SHP77 treated with DMSO at 0.1 percent for 48 hours (cell line): ENCODE data around the gene IZUMO4.

Experiments used
- DNase-seq: peaks from one replicate; lab custom pipeline; 2025; lab: John Stamatoyannopoulos, UW

Gene IZUMO4

GRCh38 chr19:2059422-2060201 lies 37.1 kb upstream of the IZUMO4 start:
- peak; percentile 25 for DNase-seq

DNA sequence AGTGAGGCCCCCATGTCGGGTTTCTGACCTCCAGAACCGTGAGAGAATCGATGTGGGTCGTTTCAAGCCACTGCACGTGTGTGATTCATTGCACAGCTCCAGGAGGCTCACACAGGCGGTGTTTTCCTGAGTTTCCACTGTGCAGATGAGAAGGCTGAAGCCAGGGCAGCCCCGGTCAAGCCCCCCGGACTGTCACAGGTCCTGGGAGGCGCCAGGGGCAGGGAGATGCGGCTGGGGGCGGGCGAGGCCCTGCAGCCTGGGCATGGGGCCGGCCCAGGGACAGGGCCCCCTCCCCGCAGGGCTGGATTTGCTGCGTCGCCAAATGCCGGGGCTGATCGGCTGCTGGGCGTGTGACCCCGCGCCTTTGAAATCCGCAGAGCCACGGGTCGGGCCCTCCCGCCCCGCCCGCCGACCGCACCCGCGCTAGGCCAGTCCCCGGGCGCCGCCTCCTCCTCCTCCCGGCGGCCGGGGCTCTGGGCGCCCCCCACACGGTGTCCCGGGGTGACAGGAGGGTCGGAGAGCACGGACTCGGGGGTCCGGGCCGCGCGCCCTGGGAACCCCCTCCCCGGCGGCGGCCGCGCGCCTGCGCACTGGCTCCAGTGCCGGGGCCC lies 35.7 kb upstream of the IZUMO4 start:
- DNase-seq, result no peak

- DNase-seq, result peak; percentile 98
Observed at GRCh38 chr19:2061495-2062388, 35.0 kb upstream of the IZUMO4 start.

DNA sequence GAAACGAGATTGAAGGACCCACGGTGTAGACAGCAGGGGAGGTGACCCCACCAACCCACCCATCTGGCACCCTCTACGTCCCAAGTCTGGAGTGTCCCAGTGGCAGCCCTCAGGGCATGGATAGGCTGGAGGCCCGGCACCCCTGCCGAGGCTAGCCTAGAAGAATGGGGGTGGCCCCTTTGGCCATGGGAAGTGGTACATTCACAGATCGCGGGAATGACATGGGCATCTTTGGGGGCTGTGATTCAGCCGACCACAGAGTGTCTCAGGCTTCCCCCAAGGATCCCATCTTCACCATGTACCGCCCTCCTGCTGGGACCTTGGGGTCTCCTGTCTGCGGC lies 34.4 kb upstream of the IZUMO4 start:
- DNase-seq, result no peak

DNA sequence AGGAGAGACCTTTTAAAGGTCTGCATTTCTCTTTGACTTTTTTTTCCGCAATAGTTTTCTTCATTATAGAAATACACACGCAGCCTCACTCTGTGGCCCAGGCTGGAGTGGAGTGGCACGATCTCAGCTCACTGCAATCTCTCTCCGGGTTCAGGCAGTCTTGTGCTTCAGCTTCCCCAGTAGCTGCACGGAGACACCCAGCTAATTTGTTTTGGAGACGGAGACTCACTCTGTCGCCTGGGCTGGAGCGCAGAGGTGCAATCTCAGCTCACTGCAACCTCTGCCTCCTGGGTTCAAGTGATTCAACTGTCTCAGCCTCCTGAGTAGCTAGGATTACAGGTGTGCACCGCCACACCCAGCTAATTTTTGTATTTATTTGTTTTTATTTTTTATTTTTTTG lies 33.9 kb upstream of the IZUMO4 start:
- DNase-seq, result no peak

DNA sequence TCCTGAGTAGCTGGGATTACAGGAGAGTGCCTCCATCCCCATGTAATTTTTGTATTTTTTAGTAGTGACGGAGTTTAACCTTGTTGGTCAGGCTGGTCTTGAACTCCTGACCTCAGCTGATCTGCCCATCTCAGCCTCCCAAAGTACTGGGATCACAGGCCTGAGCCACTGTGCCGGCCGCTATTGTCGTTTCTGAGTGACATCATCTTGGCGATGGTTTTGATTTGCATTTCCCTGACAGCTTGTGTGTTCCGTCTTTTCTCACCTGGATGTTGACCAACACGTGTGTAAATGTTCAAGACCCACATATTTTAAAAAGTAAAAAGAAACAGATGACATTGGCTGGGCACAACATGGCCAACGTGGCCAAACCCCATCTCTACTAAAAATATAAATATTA lies 32.9 kb upstream of the IZUMO4 start:
- DNase-seq, result no peak

DNA sequence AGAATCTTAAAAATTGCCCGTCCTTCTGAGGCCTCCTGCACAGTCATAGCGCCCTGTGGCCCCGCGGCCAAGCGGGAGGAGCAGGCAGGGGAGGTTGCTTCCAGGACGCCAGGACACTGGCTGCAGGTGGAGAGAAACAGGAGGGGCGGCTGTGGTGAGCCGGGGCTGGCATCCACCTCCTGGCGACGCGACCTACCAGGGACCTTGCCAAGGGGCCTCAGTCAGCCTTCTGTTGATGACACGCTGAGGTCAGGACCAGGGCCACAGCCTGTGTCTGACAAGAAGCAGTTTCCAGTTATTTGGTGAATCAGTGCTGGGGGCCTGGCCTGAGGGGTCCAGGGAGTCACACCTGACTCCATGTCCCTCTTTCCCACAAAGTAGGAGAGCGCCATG lies 32.3 kb upstream of the IZUMO4 start:
- no peak for DNase-seq

DNA sequence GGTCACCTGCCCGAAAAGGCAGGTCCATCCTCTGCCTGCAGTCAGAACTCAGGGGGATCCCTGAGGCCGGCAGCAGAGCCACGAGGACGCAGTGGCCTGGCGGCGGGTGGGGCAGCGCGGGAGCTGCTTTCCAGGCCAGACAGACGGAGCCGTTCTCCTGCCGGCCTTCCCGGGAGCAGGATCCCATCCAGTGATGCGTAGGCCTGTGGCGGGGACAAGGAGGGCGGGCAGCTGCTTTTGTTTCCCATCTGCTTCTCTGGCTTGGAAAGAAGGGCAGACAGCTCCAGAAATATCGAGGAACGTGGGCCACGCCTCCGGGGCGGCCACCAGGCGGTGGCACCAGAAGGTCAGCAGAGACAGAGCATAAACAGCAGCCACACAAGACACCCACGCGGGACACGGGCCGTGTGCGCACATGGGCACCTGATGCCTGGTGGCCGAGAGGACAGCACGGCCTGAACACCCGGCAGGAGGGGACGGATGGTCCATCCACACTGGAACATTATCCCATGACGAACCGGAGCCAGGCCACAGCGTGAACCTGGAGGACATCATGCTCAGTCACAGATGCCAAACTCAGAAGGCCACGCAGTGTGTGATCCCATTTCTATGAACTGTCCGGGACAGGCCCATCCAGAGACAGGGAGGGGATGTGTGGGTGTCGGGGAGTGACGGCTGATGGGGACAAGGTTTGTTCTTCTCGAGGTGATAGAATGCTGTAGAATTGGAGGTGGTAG lies 31.8 kb upstream of the IZUMO4 start:
- DNase-seq, result peak; percentile 47

- DNase-seq, result no peak
Observed at GRCh38 chr19:2070436-2070827, 26.3 kb upstream of the IZUMO4 start.

GRCh38 chr19:2070986-2071673 lies 25.6 kb upstream of the IZUMO4 start:
- DNase-seq, result no peak

- DNase-seq, result no peak
Observed at GRCh38 chr19:2072757-2073551, 23.8 kb upstream of the IZUMO4 start.

DNA sequence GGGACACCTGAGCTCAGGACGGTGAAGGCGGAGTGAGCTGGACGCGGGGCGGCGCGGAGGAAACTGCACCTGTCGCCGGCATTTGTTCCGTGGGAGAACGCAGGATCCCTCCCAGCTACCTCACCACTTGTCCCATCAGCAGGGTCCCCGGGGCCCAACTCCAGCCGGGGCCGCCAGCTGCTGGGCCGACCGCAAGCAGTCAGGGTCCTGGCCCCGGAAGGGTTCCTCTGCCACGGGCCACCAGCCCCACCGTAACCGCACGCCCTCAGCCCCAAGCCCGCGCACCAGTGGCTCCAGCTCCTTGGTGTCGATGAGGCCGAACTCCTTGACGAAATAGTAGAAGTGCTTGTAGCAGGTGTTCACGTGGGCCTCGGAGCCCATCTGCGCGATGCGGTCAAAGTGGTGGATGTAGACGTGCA lies 20.2 kb upstream of the IZUMO4 start:
- no peak for DNase-seq

DNA sequence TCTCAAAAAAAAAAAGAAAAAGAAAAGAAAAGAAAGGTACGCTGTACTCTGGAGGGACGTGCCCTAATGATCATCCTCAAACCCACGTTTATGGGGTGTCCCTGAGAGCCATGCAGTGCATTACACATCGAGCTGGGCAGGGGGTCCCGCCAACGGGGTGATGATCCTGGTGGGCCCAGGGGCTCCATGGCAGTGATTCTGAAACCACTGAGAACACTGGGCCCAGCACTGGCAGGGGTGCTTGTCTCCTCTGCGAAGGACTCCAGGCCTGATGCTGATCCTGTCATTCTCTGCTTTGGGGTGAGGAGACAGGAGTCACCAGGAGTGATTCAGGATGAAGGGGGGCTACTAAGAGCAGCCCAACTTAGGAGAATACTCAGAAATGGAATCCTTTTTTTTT lies 19.3 kb upstream of the IZUMO4 start:
- no peak for DNase-seq

DNA sequence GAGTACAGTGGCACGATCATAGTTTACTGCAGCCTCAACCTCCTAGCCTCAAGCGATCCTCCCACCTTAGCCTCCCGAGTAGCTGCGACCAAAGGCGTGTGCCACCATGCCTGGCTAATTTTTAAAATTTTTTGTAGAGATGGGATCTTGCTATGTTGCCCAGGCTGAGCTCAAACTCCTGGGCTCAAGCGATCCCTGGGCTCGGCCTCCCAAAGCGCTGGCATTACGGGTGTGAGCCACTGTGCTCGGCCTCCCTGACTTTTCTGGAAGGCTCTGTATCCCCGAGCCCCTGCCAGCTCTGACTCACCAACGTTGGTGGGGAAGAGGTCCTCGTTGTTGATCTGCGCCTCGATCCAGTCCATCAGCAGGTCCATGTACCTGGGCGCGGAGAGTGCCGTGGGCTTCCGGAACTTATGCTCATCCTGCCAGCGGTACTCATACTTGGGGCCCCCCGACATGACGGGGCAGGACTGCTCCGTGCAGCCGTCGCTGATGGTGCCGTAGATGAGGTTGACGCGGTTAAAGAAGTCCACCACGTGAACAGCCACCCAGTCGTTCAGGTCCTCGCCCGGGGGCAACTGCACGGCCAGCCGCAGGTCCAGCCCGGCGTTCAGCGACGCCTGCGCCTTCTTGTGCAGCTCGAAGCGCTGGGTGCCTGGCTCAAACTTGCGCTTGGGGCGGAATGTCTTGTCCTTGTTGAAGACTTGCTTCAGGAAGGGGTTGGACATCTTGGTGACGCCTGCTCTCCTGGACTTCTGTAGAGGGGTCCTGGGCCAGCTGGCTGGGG lies 18.7 kb upstream of the IZUMO4 start:
- no peak for DNase-seq

- no peak for DNase-seq
Observed at GRCh38 chr19:2079076-2079864, 17.4 kb upstream of the IZUMO4 start.

DNA sequence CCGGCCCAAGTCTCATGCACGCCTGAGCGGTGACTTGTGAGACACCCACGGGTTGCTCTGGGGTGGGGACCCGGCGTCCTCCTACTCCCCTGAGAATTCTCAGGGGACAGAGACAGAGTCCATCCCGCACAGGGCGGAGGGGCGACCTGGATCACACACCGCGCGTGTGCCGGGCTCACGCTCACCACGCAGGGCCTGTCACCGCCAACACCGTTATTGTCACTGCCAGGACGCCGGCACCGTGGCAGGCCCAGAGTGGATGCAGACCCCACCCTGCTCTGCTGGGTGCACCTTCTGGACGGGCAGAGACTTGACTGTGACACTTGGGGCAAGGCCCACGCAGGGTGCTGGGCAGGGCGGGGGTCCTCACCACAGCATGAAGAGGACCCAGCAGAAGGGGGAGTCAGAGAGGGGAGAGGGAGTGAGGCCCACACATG lies 16.8 kb upstream of the IZUMO4 start:
- no peak for DNase-seq

- no peak for DNase-seq
Observed at GRCh38 chr19:2080336-2080988, 16.3 kb upstream of the IZUMO4 start.
